ENCODE results near the gene CDK1.

- TF ChIP-seq, protein P1, sequence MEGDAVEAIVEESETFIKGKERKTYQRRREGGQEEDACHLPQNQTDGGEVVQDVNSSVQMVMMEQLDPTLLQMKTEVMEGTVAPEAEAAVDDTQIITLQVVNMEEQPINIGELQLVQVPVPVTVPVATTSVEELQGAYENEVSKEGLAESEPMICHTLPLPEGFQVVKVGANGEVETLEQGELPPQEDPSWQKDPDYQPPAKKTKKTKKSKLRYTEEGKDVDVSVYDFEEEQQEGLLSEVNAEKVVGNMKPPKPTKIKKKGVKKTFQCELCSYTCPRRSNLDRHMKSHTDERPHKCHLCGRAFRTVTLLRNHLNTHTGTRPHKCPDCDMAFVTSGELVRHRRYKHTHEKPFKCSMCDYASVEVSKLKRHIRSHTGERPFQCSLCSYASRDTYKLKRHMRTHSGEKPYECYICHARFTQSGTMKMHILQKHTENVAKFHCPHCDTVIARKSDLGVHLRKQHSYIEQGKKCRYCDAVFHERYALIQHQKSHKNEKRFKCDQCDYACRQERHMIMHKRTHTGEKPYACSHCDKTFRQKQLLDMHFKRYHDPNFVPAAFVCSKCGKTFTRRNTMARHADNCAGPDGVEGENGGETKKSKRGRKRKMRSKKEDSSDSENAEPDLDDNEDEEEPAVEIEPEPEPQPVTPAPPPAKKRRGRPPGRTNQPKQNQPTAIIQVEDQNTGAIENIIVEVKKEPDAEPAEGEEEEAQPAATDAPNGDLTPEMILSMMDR (optimal IDR thresholded peaks at IDR 0.05 in 1 of 3, IDR thresholded peaks at IDR 0.05 in 1 of 3, conservative IDR thresholded peaks at IDR 0.05 in 1 of 3; ENCODE audit: extremely low read depth in 1 of 3, insufficient read depth in 2 of 3, low read length in 3 of 3), result no peak
- no peak for TF ChIP-seq EZH2 (IDR thresholded peaks at IDR 0.05; ENCODE audit: low read length)
Observed at GRCh38 chr10:60760711-60761210, 17.5 kb upstream of the CDK1 start.
